ENCODE data around the gene LMX1A.
A peak's percentile ranks its signal among the peaks of the same experiment; 100 is the strongest.

Gene LMX1A

DNA sequence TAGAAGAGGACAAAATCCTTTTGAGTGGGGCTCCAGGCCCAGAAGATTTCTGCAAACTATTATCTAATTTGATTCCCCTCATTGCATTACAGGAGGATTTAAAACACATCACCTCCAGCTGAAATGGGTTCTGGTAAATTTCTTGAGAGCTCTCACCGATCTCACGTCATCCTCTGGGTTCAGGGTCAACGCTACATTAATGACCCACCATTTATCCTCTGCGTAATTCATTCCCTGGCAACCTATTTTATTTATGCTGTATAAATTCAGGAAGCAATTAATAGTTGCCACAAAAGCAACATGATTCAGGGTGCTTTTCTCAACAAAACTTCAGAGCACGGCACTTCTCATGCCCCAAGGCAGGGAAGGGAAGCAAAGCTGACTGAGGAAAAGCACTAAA, 38.9 kb downstream of the LMX1A start:
- DNase-seq = no peak

DNA sequence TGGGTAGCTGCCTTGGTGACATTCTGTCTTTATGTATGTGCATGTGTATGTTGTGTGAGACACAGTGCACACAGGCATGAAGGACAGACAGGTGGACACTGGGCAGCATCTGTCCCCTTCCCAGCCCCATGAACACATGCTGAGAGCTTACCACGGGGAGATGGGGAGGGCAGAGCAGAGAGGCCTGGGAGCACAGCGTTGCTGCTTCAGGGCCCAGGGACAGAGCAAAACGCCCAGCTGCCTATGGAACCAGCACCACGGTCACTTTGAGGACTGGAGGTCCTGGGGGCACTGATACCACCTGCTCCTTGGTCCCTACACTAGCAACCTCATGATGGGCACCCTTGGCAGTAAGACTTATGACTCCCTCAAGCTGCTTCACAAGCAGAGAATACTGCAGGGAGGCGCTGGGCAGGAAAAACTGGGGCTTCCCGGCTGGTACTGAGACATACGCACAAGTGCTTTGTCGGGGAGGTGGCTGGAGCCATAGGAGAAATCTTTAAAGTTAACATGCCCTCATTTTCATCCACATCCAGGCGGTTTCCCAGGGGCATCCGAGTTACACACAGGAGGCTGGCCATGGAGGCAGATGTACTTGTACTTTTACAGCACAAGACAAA, 40.3 kb downstream of the LMX1A start:
- no peak for DNase-seq

DNA sequence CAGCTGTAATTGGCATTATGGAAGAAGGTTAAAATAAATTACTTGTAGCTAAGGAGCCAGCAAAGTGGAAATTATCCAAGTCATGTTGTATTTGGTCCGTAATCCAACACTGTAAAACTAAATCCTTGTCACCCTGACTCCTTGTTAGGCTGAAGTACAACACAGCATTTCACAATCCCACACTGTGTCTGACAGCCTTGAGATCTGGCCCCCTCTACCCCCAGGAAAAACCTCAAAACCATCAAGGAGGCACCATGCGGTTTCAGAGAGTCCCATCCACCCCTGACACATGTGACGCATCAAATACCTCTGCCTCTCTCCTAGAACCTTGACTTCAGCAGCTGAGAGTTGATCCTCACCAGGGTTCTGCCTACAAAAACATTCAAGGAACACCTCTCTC, 41.0 kb downstream of the LMX1A start:
- no peak for DNase-seq

DNA sequence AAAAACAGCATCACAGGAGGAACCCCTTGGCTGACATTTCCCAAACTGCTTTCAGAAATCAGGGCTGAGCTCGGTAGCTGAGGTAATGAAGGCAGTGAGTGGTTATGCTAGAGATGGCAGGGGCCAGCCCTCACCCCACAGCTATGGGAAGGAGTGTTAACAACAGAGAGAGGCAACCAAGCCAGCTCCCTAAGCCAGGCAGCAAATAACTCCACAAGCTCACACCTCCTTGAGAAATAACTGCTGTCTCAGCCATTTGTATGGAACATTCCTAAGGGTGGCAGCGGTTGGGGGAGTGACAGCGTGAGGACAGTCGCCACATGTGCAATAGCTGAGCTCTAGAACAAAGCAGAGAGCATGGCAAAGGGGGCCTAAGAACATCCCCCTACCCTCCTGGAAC, 42.6 kb downstream of the LMX1A start:
- no peak for DNase-seq

DNA sequence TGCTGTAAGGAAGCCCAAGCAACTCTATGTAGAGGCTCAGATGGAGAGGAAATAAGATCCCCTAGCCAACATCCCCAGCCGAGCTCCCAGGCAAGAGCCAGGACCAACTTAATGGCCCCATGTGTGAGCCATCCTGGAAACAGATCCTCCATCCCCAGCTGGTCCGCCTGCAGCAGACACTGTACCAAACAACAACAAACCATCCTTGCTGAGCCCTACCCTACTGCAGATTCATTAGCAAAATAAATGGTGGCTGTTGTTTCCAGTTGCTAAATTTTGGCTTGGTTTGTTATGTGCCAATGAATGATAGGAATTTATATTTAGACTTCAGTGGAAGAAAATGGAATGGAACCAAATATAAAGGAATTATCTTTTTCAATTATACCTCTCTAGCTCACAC, 43.9 kb downstream of the LMX1A start:
- DNase-seq = no peak

DNA sequence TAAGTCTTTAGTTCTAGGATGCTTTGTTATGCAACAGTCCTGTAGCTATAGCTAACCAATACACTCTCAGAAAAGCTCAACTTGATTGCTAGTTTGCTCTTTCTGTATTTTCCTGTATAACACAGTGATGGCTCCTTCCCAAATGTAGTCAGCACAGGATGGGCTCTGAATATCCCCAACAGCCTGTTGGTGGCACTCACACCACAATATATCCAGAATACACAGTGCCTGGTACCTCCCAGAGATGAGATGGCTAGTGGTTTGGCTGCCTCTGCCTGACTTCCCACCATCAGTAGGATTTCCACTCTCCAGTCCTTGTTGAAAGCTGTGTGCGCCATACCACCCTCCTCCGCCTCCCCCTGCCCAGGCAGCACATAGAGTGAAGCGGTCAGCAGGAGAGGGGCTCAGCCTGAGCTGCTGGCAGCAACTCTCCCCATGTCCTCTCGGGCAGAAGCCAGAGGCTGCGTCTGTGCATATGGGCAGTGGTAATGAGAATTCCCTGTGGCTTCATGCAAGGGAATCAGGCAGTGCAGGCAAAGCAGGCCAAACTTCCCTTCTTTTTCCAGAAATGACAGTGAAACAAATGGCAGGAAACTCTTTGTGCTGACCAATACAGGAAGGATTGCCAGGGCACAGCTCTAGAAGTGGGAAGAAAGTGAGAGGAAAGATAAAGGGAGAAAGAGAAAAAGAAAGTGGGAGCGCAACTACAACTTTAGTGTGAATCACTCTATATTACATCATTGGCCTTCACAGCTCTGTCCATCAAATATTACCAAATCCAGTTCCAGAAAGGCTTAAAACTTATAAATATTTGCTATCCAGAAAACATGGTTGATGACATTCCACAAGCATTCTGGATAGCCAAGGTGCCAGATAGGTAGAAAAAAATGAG, 49.7 kb downstream of the LMX1A start:
- no peak for DNase-seq

DNA sequence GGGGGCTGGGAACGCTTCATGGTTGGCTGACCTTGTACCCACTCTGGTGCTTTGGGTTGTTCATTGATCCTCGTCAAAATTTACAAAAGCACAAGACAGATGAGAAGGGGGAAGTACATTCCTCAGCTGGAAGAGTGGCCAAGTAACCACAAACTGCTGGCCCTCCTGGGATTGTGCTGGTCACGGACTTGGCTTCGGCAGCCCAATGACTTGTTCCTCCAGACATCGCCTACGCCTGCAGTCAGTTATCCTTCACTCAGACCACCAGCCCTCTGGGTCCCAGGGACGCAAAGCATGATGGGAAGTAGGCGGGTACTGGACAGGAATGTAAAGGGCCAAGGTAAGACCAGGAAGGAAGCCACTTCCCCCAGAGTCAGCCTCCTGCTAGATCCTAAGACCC, 53.1 kb downstream of the LMX1A start:
- DNase-seq = no peak

DNA sequence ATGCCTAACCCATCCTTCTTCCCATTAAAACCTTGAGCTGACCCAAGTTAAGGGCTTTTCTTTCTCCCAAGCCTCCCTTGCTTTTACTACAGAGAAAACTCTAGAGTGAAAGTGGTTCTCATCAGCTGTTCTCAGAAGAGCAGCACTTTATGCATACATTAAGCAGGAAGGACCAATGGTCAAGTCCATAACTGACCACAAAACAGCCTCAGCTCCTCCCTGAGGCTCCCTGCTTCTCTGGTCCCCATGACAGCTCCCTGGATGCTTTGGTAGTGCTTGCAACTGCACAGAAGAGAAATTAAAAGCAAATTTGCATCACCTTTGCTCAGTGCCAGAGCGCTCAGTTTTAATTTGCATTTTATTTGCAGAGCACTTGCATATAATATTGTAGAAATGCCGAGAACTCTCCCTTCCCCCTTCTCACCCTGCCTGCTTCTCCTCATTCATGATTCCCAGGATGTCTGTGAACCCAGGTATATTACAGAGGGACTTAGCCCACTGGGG, 56.1 kb downstream of the LMX1A start:
- no peak for DNase-seq

DNA sequence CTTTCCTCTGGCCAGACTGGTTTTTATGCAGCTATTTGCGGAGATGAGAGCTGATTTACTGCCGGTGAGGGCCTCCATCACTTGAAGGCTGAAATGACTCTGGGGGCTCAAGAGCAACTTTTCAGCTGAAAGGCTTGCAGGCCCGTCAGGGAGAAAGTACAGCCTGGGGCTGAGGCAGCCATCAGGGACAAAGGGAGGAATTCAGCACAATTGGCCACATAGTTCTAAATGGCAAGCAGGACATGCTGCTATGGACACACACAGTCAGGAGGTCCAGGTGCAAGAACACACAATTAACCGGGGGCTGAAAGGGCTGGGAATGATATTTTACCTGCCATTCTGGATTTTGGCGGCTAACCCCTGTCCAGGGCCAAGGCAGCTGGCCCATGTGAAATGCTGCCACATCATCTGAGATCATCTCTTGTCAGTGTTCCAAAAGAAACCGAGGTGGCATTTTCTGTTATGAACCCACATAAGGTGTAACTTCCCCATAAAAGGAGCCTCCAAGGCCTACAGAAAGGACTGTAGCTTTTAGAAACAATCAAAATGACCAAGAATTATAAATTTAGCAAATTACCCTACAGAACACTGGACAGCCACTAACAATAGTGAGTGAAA, 58.2 kb downstream of the LMX1A start:
- no peak for DNase-seq

DNA sequence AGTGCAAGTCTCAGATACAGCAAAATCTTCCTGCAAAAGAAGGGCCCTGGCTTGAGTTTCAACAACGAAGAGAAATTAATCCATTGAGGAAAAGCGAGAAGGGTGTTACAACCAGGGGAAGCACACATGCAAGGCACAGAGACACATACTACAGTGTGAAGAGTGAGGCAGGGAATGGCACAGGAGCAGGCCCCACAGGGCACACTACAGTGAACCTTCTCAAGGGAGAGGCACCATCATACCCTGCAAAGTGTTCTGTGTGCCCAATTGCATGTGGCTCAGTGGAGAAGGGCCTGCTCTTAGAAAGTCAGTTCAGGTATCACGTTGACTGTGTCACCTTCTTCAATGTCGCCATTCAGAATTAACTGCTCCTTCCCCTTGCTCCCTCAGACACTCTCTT, 60.3 kb downstream of the LMX1A start:
- no peak for DNase-seq

DNA sequence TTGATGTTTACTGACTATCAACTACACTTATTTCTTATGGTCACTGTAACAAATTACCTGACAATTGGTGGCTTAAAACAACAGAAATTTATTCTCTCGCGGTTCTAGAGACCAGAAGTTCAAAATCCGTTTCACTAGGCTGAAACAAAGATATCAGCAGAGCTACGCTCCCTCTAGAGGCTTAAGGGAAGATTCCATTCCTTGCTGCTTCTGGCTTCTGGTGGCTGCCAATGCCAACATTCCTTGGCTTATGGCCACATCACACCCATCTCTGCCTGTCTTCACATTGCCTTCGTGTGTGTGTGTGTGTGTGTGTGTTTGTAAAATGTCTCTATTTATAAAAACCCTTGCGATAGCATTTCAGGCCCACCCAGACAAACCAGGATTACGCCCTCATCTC, 66.4 kb downstream of the LMX1A start:
- no peak for DNase-seq

DNA sequence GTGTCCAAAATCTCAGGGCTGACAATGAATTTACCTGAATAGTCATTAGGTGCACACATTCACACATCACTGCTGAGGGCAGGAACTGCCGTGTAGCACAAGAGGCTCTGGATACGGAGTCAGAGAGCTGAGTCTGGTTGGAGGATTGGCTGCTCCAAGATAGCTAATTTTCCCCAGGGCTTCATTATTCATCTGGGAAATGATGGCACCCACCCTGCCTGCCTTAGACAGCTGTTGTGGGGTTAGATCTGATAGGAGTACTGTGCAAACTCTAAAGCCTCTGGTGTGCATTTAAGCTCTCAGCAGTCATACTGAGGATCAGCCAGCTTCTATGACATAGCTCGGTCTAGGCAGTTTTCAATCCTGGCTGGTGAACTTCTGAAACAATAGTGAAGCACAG, 67.0 kb downstream of the LMX1A start:
- DNase-seq = no peak

DNA sequence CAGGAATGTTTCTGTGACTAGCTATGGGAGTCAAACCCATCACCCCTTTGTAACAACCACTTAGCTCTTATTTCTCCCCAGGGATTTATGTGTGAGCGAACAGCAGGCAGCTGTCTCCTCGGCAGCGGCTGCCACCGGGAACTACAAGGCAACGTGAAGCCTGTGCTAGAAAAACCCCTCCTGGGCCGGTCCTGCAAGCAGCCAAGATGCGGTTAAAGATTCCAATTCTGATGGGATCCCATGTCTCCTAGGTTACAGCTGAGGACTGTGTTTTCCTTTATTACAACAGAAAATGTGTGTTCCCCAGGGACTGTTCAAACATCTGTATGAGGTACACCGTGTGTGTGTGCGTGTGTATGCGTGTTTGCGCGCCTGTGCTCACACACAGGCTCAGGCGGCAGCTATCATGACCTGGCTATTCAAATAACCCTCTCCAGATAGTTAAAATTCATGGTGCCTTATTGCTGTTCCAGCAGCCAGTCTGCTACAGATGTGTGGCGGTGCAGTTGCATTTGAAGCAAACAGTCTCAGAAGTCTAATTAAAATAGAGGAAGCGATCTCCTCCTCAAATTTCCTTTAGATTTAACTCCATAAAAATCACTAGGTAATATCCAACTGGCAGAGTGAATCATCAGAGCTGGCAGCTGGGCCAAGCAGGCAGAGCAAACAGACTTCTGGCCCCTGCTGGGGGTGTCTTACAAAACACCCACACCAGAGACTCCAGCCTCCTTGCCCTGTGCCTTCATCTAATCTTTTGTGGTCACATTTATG, 68.0 kb downstream of the LMX1A start:
- DNase-seq = no peak

DNA sequence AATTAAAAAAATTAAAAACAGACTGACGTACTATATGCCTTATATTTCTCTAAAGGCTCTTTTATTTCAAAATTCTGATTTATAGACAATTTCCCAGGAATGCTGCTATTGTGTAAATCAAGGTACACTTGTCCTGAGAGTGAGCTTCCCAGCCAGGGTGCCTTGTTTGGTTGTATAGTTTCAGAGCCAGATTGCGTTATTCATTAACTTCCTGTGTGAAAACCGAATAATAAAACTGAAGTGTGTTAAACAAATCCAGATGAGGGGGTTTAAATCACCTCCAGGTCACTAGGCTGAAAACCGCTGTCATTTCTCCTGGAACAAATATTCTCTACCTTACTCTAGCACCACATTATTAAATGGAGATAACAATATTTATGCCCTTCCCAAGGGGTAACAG, 68.7 kb downstream of the LMX1A start:
- no peak for DNase-seq

DNA sequence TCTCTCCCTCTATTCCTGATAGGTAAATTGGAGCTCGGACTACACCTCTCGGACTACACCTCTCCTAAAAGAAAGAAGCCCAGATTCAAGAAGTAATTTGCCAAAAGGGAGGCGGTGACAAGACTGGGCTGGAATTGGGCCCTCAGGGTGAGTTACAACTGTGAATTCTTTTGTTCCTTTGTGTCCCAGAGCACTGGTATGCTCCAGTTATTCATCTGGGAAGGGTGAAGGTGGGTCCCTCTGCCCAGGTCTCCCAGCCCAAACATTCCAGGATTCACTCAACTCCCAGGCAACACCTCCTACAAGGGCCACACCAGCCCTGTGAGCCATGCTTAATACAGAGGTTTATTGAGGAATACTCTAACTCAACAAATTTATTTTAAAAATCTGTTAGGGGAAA, 69.2 kb downstream of the LMX1A start:
- DNase-seq = no peak

DNA sequence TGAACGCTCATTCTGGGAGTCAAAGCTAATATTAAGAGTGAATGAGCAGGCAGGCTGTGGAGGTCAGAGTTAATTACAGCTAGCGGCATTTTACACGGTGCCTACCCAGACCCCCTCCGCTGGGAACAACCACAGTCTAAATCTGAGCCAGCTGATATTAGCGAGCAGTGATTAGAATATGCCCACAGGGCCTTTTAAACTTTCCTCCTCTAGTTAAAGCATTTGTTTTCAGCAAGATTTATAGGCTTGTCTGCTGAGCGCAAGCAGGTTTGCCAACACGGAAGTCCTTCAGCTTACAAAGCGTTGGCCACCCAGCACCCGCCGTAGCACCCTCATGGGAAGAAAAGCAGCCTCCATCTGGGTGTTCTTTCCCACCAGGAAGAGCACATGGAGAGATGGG, 72.1 kb downstream of the LMX1A start:
- no peak for DNase-seq

DNA sequence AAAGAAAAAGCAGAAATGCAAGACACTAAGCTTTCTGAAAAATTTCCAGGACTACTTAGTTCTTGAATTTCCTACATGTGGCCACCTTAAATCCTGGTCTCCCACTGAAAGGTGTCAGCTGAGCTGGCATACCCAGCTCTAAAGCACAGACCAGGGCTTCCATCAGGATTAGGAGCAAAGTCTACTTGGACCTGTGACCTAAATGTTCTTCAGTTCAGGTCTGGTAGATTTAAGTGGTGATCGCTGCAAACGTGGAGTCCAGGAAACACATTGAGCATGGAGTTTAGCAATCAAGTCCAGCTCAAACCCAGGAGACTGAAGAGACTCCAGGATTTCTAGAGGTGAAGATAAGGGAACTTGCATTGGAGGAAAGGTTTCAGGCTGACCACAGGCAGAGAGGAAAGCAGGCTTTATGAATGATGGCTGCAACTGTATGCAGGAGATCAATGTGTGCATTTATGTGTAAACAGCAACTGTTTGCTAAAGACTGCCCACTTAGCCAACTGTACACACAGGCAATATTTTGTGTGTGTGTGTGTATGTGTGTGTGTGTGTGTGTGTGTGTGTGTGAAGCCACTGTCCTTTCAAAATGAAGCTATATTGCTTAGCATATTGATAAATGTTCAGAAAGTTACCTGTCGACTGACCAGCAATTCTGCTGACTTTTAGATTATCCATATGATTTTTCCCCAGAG, 75.2 kb downstream of the LMX1A start:
- DNase-seq = no peak

DNA sequence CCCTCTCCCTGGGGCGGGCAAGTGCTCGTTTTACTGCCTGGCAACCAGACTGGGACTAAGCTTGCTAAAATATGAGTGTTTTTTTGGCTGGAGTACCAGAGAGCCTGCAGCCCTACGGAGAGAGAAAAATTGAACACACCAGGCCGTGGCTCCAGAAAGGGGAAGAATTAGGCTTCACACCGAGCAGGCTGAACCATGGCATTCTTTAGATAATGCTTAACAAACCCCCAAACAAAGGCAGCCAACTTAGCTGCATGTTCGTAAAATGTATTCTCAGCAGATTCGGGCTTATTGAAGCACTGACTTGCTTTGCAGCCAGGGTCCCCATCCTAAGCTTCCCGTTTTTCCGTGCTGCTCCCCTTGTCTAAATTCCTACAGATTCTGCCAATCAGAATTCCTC, 76.6 kb downstream of the LMX1A start:
- no peak for DNase-seq

DNA sequence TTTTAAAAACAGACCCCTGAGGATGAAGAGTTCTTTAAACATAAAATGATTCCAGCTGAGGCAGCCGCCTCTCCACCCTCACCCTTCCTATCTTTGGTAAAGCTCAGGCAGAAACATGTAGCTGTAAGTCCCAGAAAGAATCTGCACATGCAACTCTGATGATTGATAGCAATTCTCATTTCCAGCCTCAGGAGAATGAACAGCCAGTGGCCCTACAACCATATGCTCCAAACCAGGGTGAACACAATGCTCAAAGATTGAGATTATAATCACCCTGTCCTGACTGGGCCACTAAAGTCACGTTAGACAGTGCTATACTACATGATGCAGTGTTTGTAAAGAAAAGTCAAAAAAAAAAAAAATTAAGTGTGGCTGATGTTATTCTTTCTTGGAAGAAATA, 80.2 kb downstream of the LMX1A start:
- DNase-seq = no peak

DNA sequence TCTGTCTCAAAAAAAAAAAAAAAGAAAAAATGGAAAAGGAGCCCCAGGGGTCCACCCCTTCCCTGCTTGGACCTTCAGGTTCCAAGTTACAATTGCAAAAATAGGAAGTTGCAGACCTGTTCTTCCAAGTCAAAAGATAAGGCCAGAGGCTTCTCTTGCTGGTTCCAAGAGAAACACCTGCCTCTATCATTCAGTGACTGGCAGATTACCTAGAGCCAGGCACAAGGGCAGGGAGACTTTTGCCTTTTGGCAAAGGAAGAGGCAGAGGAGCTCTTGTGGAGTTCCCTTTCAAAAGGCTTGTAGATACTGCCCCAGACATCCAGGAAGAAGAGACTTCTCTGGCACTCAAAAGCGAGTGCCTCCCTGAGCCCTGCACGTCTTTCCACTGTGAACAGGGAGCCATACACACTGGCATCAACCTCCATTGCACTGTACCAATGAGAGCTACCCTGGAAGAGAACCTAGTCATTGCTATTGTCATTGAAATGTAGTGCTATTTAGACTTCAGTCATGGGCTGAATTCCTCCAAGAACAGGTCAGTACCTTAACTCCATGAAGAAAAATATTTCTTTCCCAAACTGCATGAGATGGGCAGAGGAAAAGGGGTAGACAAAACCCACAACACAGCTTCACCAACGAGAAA, 91.2 kb downstream of the LMX1A start:
- no peak for DNase-seq

DNA sequence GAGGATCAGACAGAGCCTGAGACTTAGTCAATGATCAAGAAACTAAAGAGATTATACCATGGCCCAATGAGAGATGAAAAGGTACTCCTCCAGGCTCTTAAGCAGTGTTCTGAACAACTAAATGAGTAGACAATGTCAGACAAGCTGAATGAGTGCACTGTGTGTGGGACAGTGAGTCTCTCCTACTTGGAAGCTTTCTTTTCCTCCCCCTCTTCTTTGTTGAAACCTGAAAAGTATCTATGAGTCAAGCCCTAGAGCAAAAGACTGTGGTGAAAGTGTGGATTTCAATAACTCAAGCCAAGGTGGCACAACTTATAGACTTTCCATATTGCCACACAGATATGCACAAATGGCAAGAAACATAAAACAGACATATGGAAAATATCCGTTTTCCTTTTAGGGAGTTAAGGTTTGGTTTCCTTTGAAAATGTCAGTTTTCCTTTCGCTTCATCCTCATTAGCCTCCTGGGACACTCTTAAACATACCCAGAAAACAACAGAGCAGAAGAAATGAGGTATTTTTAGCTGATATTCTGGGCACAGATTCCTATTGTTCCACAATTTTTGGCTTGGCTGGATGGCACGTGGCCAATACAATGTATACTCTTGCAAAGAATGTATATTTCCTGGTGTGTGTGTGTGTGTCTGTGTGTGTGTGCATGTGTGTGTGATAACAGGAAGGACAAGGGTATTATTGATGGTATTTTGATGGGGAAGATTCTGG, 96.6 kb downstream of the LMX1A start:
- DNase-seq = peak; percentile 48

Data from left hindlimb (tissue), 1 donor.